HepG2 (cell line): ENCODE data around the gene HS2ST1.

Source experiments
- POLR2AphosphoS5 ChIP-seq: IDR thresholded peaks from 2 replicates; pipeline ENCODE4 v1.6.1; 2012; ENCODE audit warnings: low read depth, low read length
- PTBP1 ChIP-seq: fragments of 200-400 bp; formaldehyde crosslinking; IDR thresholded peaks from 2 replicates; pipeline ENCODE4 v1.6.1; 2018; ENCODE audit warnings: low read length, low read depth; ENCODE audit not compliant: poor library complexity, severe bottlenecking
- RBM22 ChIP-seq: fragments of 200-400 bp; formaldehyde crosslinking; optimal IDR thresholded peaks from 2 replicates; pipeline ENCODE3; 2017; ENCODE audit warnings: mild to moderate bottlenecking, low read length, moderate library complexity
- SRSF1 ChIP-seq: fragments of 200-400 bp; formaldehyde crosslinking; optimal IDR thresholded peaks from 2 replicates; pipeline ENCODE3; 2017; ENCODE audit warnings: mild to moderate bottlenecking, low read depth, low read length, moderate library complexity
- ZNF205 ChIP-seq: IDR thresholded peaks from 2 replicates; pipeline ENCODE4 v1.6.1; 2018; ENCODE audit warnings: missing biosample characterization, missing genetic modification reagents
- ZNF350 ChIP-seq: sonication (generic); formaldehyde crosslinking; IDR thresholded peaks from 2 replicates; pipeline ENCODE4 v1.4.0; 2020; ENCODE audit warnings: mild to moderate bottlenecking, low read depth, missing genetic modification reagents, borderline replicate concordance
- ZNF598 ChIP-seq: sonication (generic); formaldehyde crosslinking; IDR thresholded peaks from 2 replicates; pipeline ENCODE4 v1.5.1; 2020; ENCODE audit warnings: mild to moderate bottlenecking, missing genetic modification reagents, borderline replicate concordance
- TF ChIP-seq, protein P1 (sequence below): sonication (generic); formaldehyde crosslinking; IDR thresholded peaks from 2 replicates; pipeline ENCODE4 v1.5.0; 2020; ENCODE audit warnings: mild to moderate bottlenecking, missing genetic modification reagents, moderate library complexity
- TF ChIP-seq, protein P2 (sequence below): sonication (generic); formaldehyde crosslinking; IDR thresholded peaks from 2 replicates; pipeline ENCODE4 v1.8.1; 2023; ENCODE audit warnings: mild to moderate bottlenecking, moderate library complexity, missing genetic modification reagents

DNA sequence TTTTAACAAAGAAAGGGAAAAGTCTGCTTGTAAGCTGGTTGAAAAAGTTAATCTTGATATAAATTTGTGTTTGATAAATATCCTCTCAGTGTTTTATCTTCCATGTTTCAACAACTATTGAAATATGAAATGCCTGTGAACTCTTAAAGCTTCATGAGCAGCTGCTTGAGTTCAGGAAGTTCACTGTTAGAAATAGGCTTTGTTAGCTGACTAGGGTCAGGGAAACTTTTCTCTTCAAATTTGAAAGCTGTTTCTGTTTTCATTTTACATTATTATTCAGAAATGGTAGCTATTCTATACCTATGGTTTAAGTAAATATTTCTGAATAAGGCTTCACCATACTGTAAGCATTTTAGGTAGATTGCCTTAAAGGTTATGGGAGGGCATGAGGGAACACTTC lies 191.7 kb downstream of the HS2ST1 start:
- TF ChIP-seq ZNF350 (no peak), PTBP1 (no peak), SRSF1 (no peak), POLR2AphosphoS5 (no peak), RBM22 (no peak), ZNF598 (CRISPR knock-in tag) (no peak), ZNF205 (CRISPR knock-in tag) (no peak)
- TF ChIP-seq, protein P1, sequence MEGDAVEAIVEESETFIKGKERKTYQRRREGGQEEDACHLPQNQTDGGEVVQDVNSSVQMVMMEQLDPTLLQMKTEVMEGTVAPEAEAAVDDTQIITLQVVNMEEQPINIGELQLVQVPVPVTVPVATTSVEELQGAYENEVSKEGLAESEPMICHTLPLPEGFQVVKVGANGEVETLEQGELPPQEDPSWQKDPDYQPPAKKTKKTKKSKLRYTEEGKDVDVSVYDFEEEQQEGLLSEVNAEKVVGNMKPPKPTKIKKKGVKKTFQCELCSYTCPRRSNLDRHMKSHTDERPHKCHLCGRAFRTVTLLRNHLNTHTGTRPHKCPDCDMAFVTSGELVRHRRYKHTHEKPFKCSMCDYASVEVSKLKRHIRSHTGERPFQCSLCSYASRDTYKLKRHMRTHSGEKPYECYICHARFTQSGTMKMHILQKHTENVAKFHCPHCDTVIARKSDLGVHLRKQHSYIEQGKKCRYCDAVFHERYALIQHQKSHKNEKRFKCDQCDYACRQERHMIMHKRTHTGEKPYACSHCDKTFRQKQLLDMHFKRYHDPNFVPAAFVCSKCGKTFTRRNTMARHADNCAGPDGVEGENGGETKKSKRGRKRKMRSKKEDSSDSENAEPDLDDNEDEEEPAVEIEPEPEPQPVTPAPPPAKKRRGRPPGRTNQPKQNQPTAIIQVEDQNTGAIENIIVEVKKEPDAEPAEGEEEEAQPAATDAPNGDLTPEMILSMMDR = no peak
- TF ChIP-seq, protein P2, sequence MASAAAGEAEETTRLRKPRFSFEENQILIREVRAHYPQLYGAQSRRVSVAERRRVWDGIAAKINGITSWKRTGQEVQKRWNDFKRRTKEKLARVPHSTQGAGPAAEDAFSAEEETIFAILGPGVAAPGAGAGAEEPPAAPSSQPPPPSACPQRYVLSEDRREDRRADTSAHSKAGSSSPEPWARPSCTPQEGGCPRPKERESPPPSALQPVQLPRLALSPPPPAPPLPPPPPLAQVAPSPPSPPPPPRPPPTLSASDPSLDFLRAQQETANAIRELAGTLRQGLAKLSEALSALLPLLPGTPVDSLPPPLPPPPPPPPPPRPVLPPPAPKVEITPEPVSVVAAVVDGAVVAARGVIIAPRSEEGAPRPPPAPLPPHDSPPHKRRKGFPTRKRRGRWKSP (CRISPR knock-in tag) = no peak
